GM12892 (cell line): ENCODE measurements around the gene RHOV.
"Not testable (repeated sequence)": the region's sequence is repeated elsewhere in the genome, so short reads cannot be mapped to it uniquely, and the experiment has no call there.

Experiments
- DNase-seq: peaks from one replicate; pipeline ENCODE4 v3.0.0; 2011; ENCODE audit not compliant: insufficient read length
- FAIRE-seq: peaks from 2 replicates; lab custom pipeline; 2011; peaks lifted over from hg19 to GRCh38; lab: Jason Lieb, UNC
- POLR2A ChIP-seq: IDR thresholded peaks from 2 replicates; pipeline ENCODE4 v1.6.1; 2011; ENCODE audit warnings: low read depth, low read length, control low read depth
- POLR2AphosphoS5 ChIP-seq: IDR thresholded peaks from 2 replicates; pipeline ENCODE4 v1.6.1; 2011; ENCODE audit warnings: low read depth, low read length, control low read depth
- TAF1 ChIP-seq: IDR thresholded peaks from 2 replicates; pipeline ENCODE4 v1.6.1; 2011; ENCODE audit warnings: low read depth, mild to moderate bottlenecking, control low read depth, low read length, borderline replicate concordance

RHOV gene

GRCh38 chr15:40871749-40872617 lies 2.1 kb downstream of the RHOV start:
- FAIRE-seq (peak; percentile 93), DNase-seq (no peak)
- TF ChIP-seq POLR2AphosphoS5: peak; percentile 79; the same call in 1 of the 2 replicates
- no peak for TF ChIP-seq TAF1
- 0 out of 2 replicates have a peak, but pooled peaks have one; percentile 49 for TF ChIP-seq POLR2A

- FAIRE-seq: peak; percentile 83
- no peak for TF ChIP-seq POLR2AphosphoS5
- no peak for DNase-seq
Measured at GRCh38 chr15:40870716-40871115, 3.3 kb downstream of the RHOV start.

GRCh38 chr15:40869686-40870085 lies 4.3 kb downstream of the RHOV start:
- DNase-seq (no peak), FAIRE-seq (no peak)
- no peak for TF ChIP-seq POLR2A

GRCh38 chr15:40867199-40867598 lies 6.8 kb downstream of the RHOV start:
- FAIRE-seq: no peak
- DNase-seq: no peak
- no peak for TF ChIP-seq POLR2A
- no peak for TF ChIP-seq POLR2AphosphoS5
- TF ChIP-seq TAF1: no peak

- DNase-seq (no peak), FAIRE-seq (no peak)
Measured at GRCh38 chr15:40863660-40864270, 10.3 kb downstream of the RHOV start.

GRCh38 chr15:40861147-40861546 lies 12.9 kb downstream of the RHOV start:
- not testable (repeated sequence) for FAIRE-seq, DNase-seq

More at GRCh38 chr15:40863660-40864270, 10.3 kb downstream of the RHOV start:
- TF ChIP-seq TAF1: no peak
- TF ChIP-seq POLR2AphosphoS5: no peak
- no peak for TF ChIP-seq POLR2A

GRCh38 chr15:40859206-40859851 lies 14.7 kb downstream of the RHOV start:
- FAIRE-seq (peak; percentile 89), DNase-seq (peak; percentile 75)
- TF ChIP-seq POLR2A: no peak
- no peak for TF ChIP-seq POLR2AphosphoS5

- TF ChIP-seq POLR2A: no peak
- no peak for TF ChIP-seq TAF1
- TF ChIP-seq POLR2AphosphoS5: no peak
- FAIRE-seq (peak; percentile 44), DNase-seq (no peak)
Measured at GRCh38 chr15:40858706-40859105, 15.3 kb downstream of the RHOV start.

GRCh38 chr15:40857601-40858341 lies 16.3 kb downstream of the RHOV start:
- peak; percentile 95 for FAIRE-seq
- DNase-seq: peak; percentile 85
- TF ChIP-seq POLR2A (no peak), TAF1 (no peak), POLR2AphosphoS5 (no peak)

- FAIRE-seq: no peak
- DNase-seq: no peak
- no peak for TF ChIP-seq TAF1
- no peak for TF ChIP-seq POLR2A
- TF ChIP-seq POLR2AphosphoS5: no peak
Measured at GRCh38 chr15:40856746-40857145, 17.3 kb downstream of the RHOV start.

- DNase-seq (no peak), FAIRE-seq (no peak)
- no peak for TF ChIP-seq TAF1
- no peak for TF ChIP-seq POLR2A
- TF ChIP-seq POLR2AphosphoS5: no peak
Measured at GRCh38 chr15:40855706-40856234, 18.3 kb downstream of the RHOV start.

GRCh38 chr15:40854161-40854560 lies 19.9 kb downstream of the RHOV start:
- no peak for DNase-seq
- no peak for TF ChIP-seq TAF1
- no peak for TF ChIP-seq POLR2A
- TF ChIP-seq POLR2AphosphoS5: no peak
- FAIRE-seq: no peak
